Liver (tissue), 2 donors: ENCODE measurements around the gene COBL.

Source experiments
- FOXA1 ChIP-seq: IDR thresholded peaks from 2 replicates; pipeline ENCODE4 v1.6.1; 2016; ENCODE audit warnings: antibody characterized with exemption
- MAX ChIP-seq: IDR thresholded peaks from 2 replicates; pipeline ENCODE4 v1.6.1; 2016; ENCODE audit warnings: antibody characterized with exemption
- TF ChIP-seq, protein P1 (sequence below): fragments of 150-350 bp; IDR thresholded peaks from 2 replicates; pipeline ENCODE4 v1.5.1; 2017; ENCODE audit warnings: improper control_type of control experiment, low read depth, low read length; ENCODE audit not compliant: missing input control
- donor health status: healthy.

DNA sequence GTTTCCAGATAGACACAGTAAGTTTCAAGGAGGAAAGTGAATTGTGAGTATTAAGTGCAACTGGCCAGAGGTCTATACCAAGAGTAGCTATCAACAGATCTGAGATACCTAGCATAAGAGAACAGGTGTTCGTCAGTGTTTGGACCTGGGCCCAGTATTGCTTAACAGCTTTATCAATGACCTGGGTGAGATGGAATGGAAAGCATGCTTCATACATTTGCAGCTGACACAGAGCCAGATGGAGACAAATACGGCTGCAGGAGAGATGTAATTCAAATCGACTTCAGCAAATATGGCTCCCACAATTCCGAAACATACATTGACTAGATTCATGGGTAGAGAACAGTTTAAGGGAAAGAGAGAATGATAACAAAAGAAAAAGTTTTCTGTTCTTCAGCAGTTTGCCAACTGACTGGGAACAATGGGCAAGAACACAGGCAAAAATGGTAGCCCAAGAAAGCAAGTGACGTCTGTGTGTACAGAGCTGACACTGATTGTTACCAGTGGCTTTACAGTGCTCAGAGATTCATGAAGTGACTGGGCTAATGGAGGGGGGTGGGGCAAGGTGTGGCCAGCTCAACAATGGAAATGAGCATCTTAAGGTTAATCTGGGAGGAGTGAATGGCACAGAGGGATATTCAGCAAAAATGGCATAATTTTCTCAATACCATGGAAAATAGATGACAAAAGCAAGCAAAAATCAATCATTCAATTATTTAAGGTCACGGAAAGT, 28.0 kb upstream of the COBL start:
- TF ChIP-seq FOXA1 (no peak), MAX (peak; percentile 56)
- TF ChIP-seq, protein P1, sequence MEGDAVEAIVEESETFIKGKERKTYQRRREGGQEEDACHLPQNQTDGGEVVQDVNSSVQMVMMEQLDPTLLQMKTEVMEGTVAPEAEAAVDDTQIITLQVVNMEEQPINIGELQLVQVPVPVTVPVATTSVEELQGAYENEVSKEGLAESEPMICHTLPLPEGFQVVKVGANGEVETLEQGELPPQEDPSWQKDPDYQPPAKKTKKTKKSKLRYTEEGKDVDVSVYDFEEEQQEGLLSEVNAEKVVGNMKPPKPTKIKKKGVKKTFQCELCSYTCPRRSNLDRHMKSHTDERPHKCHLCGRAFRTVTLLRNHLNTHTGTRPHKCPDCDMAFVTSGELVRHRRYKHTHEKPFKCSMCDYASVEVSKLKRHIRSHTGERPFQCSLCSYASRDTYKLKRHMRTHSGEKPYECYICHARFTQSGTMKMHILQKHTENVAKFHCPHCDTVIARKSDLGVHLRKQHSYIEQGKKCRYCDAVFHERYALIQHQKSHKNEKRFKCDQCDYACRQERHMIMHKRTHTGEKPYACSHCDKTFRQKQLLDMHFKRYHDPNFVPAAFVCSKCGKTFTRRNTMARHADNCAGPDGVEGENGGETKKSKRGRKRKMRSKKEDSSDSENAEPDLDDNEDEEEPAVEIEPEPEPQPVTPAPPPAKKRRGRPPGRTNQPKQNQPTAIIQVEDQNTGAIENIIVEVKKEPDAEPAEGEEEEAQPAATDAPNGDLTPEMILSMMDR = no peak
